GM19468 (cell line): ENCODE measurements around the gene INMT.

Experiments used
- ATAC-seq: cut with Tn5 transposase; IDR thresholded peaks from one replicate; pipeline ENCODE4 v1.9.1; 2021; ENCODE audit warnings: mild to moderate bottlenecking, moderate library complexity, moderate number of reproducible peaks; ENCODE audit not compliant: unreplicated experiment; ENCODE audit errors: extremely low read depth

Gene INMT

GRCh38 chr7:30805081-30805691, 53.3 kb downstream of the INMT start:
- ATAC-seq = no peak

- ATAC-seq = no peak
These were observed 54.0 kb downstream of the INMT start for GRCh38 chr7:30805931-30806330.
